Lower leg skin (tissue), 3 donors: Measurements from ENCODE around the gene STRIT1.

Experiments used
- CTCF ChIP-seq, 3 donors: fragments of 450-650 bp; IDR thresholded peaks; one replicate each; pipeline ENCODE4 v1.5.1; 2016; ENCODE audit warnings: antibody characterized with exemption in 3 of 3, mild to moderate bottlenecking in 3 of 3, moderate library complexity in 2 of 3
- POLR2A ChIP-seq, 2 donors: fragments of 450-650 bp; IDR thresholded peaks; one replicate each; pipeline ENCODE4 v1.6.1; 2016 to 2017; ENCODE audit warnings: antibody characterized with exemption in 2 of 2, mild to moderate bottlenecking in 1 of 2, moderate library complexity in 1 of 2

- TF ChIP-seq POLR2A (IDR thresholded peaks at IDR 0.05) = no peak
- no peak for TF ChIP-seq CTCF (IDR thresholded peaks at IDR 0.05)
Measured at GRCh38 chr3:155244699-155245098, 48.8 kb downstream of the STRIT1 start.
